ENCODE results near the gene CSF1R.
"Not testable (repeated sequence)": the region's sequence is repeated elsewhere in the genome, so short reads cannot be mapped to it uniquely, and the experiment has no call there.

The CSF1R gene

DNA sequence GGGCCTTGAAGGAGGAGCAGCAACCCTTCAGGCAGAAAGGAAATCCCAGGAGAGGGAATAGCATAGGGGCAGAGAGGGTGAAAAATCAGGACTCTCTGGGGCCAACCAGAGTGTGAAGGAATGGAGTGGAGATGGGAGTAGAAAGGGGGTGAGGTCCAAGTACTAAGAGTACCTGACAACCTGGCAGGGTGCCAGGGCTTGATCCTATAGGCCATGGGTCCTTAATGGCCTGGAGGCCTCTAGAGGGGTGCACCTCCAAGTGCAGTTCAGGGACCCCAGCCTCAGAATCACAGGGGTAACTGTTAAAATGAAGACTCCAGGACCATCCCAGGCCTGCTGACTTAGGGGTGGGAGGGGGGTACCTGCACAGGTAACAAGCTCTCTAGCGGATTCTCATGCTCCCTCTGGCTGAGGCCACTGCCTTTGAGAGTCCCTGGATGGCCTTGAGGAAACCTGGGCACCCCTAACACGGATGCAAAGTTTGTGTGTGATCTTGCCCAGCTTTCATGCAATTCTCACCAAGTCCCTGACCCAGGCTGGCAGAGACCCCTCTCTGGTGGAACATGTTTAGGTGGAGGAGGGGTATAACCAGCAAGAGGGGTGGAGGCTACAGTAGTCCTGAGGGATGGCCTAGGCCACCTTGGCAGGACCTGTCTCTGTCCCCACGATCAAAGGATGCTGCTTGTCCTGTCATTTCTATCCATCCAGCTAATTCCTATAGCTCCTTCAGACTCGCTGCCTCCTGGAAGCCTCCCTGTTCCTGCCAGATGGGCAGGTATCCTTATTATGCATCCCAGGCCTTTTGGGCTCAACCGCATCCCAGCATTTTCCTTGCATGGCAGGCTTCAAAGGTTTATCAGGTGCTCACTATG, 17.6 kb upstream of the CSF1R start:
- no peak for DNase-seq

DNA sequence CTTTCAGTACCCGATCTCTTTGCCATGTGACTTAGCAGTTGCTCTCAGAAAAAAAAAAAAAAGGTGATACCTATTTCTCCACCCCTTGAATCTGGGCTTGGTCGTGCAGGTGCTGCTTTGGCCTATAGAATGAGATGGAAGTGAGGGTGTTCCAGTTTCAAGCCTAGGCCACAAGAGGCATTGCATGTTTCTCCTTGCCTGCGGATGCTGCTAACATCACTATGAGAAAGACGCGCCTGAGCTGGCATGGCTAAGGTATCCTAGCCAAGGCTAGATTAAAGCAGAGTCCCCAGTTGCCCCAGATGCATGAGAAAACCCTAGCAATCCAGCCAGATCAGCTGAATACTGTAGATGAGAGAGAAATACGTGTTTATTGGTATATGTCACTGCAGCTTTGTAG, 14.7 kb upstream of the CSF1R start:
- no peak for DNase-seq

DNA sequence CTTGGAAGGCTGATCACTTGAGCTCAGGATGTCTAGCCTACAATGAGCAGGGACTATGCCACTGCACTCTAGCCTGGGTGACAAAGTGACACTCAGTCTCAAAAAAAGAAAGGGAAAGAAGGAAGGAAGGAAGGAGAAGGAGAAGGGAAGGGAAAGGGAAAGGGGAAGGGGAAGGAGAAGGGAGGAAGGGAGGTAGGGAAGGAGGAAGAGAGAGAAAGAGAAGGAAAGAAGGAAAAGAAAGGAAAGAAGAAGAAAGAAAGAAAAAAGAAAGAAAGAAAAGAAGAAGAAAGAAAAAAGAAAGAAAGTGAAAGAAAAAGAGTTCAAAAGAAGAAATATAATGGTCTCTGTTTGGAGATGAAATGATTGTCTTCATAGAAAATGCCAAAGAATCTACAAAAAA, 10.8 kb upstream of the CSF1R start:
- DNase-seq = no peak

DNA sequence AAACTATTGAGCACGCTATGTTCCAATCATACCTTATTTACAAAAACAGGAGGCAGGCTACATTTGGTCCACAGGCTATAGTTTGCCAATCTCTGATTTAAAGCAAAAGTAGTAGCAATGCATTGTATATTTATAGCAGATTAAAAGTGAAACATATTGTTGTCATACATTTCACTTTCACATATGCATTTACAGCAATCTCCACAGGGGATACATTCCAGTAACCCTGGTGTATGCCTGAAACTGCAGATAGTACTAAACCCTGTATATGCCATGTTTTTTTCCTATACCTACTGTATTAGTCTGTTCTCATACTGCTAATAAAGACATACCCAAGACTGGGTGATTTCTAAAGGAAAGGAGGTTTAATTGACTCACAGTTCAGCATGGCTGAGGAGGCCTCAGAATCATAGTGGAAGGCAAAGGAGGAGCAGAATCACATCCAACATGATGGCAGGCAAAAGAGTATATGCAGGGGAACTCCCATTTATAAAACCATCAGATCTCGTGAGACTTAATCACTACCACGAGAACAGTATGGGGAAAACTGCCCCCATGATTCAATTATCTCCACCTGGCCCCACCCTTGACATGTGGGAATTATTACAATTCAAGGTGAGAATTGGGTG, 5.9 kb upstream of the CSF1R start:
- no peak for DNase-seq

DNA sequence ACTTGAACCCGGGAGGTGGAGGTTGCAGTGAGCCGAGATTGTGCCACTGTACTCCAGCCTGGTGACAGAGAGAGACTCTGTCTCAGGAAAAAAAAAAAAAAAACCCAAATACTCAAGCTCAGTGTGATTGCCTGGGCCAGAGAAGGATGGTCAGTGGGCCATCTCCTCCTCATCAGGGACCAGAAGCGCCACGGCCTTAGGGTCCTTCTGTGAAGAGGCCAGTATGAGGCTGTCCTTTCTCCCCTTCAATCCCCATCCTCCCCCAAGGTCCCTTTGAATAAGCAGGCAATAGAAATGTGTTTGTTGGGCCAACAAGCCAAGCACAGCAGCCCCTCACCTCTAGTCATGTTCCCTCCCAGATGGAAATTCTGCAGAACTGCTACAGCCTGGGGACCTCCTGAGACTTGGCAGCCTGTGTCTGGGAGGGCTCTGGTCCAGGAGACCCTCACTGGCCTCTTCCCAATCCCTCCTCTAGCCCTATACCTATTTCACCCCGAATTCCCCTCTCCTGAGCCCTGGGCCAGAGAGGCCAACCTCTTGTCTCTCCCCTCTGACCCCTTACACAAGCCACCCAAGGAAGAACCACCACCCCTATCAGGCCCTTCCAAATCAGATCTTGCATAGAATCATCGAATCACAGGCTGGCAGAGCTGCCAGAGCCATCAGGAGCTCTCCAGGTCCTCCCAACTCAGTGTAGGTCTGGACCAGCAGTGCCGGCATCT, 1.0 kb downstream of the CSF1R start:
- DNase-seq = no peak

DNA sequence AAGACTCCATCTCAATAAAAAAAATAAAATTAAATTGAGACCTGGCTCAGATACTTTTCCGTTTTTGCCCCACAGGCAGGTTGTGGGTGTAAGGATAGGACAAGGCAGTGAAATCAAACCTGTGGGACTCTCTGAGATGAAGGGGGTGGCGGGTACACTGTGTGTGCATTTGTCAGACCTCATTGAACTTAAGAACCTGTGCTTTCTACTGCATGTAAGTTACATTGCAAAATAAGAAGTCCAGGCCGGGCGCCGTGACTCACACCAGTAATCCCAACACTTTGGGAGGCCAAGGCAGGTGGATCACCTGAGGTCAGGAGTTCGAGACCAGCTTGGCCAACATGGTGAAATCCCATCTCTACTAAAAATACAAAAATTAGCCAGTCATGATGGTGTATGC, 1.6 kb downstream of the CSF1R start:
- DNase-seq = not testable (repeated sequence)

DNA sequence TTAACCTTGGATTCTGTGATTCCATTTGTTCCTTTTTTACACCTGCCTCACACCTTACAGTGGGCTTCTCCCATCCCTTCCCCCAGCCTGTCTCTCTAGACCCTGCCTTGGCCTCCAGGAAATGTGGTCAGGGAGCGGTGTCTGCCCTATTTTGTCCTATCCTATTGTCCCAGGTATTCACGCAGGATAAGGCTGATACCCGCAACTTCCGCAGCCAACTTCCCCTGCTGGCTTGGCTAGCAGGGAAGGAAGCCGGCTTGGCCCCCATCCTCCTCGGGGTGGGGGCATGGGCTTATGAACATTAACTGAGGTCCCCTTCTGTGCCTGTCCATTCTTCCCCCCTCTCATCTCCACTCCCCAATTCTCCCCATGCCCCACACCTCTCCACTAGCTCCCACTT, 3.5 kb downstream of the CSF1R start:
- DNase-seq = no peak

DNA sequence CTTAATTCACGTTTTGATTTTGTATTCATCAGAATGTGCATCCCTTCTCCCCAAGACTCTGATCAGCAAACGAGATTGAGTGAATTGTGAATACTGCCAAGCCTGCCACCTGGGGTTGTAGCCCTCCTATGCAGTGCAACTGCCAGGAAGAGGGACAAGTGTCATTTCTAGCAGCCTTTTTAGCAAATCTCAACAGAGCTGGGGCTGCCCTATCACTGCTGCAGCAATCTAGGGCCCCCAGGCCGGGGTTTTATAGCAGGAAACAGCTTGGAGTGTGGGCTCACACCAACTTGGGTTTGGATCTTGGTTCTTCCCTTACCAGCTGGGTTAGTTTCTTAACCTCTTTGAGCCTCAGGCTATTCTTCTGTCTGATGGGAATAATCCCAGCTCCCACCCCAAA, 4.0 kb downstream of the CSF1R start:
- DNase-seq = no peak

DNA sequence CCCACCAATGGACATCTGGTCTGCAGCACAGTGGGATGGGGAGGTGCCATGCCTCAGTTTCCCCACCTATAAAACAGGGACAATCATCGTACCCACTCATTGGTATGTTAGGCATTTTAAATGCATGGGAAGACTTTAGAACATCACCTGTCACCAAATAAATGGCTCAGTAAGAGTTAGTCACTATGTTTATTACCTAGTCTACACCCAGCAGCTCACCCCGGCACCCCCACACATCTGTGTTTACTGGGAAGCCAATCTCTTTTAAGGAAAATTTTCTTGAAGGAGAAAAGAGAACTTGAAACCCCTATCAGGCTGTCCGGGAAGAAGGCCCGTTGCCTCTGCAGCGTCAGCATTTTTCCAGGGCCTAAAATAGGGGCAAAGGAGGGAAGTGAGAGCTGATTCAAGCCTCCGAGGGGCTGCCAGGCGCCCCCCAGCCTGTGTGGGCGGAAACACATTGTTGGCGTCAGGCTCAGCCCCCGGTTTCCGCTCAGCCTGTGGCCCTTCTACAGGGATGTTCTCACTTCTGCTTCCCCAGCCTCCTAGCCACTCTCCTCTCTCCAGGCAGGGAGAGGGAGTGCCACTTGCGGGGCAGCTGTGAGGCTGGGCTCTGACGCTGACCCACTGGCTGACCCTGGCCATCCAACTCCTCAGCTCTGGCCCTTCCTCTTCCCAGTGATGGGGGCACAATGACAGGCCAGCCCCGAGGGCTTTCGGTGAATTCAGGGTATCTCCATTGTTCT, 4.6 kb downstream of the CSF1R start:
- DNase-seq = no peak

DNA sequence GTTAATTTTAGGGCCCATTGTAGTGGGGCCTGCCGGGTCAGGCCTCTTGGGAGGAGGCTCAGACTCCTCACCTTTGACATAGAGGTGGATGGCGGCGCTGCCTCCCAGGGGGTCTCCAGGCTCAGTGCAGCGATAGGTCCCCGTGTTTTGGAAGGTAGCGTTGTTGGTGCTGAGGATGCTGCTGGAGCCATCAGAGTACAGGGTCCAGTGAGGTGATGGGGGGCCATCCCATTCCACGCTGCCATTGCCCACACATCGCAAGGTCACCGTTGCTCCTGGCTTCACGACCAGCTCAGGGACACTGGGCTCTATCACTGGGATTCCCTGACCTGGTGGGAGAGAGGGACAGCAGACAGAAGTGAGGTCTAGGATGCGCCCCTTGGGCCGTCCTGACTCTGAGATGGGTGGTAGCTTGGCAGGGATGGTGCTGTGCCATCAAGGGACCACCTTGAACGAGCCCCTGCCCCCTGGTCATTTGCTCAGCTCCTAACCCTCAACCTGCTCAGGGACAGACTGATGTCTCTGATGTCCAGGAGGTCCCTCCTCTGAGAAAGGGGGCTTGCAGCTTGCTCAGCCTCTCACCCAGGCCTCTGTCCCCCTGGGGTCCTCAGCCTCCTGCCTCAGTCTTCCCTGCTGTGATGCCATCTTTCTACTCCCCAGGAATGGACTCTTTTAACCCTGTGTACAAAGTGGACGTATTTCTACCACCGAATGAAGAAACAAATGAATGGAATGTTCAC, 5.5 kb downstream of the CSF1R start:
- DNase-seq = no peak

DNA sequence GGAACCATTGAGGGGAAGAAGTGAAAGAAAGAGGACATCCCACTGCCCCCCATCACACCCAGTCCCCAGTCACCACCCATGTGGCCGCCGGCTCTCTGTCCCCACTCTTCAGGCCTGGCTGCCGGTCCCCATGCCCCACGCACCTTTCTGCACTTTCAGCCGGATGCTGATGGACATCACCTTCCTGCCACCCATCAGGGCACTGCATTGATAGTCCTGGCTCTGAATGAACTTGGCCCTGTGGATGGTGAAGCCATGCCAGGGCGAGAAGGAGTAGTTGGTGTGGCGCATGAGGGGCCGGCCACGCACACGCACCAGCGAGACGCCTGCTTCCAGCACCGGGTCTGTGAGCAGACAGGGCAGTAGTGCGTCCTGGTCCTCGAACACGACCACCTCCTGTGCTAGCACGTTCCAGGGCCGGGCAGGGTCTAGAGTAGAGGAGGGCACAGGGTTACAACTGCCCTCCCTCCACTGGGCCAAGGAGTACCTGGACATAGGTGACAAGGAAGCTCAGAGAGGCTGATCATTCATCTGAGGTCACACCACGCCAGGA, 6.4 kb downstream of the CSF1R start:
- no peak for DNase-seq

DNA sequence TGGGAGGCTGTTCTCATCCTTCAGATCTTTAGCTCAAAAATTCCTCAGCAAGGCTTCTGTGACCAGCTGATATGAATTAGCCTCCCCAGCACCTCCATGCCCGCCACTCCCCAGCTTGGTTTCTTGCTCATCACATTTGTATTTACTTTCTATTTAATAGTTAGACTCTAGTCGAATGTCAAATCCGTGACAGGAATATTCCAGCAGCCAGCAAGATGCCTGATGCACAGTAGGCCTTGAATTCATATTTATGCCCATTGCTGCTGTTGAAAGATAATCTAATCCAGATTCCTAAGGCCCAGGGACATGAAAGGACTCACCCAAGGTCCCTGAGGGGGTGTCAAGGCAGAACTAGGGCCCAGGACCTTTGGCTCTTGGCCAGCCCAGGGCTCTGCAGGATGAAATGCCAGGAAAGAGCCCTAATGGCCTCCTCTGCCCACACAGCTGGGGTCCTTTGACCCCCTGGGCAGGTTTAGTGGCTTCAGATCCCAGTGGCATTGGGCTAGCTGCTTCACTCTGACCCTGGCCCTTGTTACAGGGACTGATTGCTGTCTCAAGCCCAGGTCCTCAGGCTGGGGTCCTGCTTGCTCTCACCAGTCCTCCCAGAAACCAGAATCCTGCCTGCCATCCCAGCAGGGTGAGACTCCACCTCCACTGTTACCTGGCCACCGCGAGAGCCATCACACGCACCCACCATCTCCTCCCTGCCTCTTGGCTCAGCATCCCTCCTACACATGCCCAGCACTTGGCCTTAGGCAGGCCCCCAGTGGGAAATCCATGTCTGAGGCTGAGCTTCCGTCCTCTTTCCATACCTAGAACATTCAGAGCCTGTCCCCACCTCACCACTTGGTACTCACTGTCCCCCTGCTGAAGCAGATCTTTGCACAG, 7.3 kb downstream of the CSF1R start:
- no peak for DNase-seq

DNA sequence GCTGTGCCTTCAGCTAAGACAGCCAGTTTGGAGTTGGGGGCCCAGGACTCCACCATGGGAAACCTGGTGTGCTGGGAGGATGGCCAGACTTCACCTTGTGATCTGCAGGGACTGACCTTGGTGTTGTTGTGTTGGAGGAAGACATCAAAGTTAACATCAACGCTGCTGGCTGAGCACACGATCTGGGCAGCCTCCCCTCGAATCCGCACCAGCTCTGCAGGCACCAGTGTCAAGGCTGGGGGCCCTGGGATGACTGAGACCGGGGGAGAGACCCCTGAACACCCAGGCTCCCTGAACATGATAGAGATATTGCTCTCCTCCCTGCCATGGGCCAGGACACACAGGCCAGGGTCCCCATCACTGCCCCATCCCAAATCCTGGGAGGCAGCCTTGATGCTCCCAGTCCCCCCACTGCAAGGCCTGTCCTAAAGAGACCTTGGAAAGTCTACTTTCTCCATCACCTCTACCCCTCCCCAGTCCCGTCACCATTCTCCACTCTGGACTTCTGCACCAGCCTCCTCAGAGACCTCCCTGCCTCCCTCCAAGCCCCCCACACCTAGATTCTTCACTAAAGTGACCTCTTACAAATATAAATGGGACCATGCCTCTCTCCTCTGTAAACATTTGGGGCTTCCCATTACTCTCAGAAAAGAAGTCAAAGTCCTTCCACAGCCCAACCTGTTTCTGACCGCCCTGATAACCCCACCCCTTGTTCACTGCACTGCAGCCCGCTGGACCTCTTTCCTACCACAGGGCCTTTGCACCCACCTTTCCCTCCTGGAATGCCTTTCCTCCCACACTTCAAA, 8.2 kb downstream of the CSF1R start:
- no peak for DNase-seq

DNA sequence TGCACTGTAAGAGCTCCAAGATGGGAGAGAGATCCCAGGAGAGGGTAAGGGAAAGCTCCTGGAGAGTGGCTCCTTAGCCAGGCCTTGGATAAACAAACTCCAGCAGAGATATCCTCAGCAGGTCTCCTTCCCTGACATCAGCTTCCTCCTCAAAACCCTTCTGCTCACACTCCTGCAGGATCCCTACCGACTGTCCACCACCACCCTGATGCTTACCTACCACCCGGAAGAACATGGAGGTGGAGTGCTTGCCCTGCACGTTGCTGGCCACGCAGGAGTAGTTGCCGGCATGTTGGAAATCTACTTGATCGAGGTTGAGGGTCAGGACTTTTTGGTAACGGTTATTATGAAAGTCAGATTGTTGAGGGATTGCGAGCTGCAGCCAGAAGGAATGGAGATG, 9.3 kb downstream of the CSF1R start:
- no peak for DNase-seq

DNA sequence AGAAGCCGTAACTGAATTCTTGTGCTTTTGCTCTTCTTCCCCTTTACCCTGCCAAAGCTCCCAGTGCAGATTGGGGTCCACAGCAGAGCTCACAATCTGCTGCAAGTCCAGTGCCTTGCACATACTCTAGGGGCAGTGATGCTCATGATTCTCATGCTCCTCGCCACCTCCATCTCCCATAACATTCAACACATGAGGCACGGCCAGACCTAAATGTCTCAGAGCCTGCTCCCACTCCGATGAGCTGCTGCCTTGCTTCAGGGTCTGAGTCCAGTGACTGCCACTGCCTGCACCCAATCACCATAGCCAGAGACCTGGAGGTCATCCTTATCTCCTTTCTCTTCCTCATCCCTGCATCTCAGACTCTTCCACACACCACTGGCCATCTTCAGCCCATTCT, 10.5 kb downstream of the CSF1R start:
- no peak for DNase-seq

DNA sequence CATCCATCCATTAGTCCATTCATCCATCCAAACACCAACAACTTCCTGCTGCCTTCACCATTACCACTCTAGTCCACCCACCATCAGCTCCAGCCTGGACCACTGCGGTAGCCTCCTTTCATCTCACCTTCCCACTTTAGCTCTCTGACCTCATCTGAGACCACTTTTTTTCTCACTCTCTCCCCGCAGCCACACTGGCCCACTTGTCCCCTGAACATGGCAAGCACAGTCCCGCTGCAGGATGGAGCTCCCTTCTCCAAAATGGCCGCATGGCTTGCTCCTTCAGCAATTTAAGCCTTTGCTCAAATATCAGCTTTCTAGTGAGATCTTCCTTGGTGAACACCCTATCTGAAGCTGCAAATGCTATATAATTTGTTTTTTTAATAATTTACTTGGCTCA, 11.1 kb downstream of the CSF1R start:
- no peak for DNase-seq

DNA sequence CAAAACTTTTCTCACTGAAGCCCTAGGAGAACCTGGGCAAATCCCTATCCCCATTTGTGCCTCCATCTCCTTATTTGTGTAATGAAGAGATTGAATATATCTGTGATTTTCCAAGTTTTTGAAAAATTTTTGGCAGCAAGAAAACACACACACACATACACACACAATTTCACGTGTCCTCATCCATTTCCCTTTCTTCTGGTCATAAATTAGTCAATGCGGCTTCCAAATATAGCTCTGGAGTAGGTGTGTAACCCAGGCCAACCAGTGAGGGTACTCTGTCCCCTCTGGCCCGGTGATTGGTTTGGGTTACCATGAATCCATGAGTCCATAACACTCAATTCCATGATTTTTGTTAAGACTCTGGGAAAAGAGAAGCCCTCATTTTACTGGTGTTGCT, 12.7 kb downstream of the CSF1R start:
- DNase-seq = no peak

DNA sequence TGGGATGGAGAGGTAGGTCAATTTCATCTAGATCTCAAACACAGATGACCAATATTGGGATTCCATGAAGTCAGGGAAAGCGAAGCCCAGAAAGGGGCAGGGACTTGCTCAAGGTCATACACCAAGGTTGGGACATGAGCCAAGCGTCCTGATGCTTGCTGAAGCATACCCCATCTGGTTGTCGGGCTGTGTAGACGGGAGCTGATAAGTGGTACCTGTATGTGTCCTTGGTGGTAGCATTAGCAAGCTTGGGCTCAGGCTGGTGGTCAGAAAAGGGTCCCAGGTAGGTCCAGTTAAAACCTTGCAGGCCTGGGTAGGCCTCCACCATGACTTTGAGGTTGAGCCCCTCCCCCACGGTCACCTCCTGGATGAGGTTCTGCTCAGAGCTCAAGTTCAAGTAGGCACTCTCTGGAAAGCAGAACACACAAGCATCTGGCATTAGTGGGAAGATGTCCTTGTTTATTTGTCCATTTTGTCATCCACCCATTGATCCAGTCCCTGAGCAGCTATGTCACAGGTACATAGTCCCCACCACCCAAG, 13.2 kb downstream of the CSF1R start:
- no peak for DNase-seq

DNA sequence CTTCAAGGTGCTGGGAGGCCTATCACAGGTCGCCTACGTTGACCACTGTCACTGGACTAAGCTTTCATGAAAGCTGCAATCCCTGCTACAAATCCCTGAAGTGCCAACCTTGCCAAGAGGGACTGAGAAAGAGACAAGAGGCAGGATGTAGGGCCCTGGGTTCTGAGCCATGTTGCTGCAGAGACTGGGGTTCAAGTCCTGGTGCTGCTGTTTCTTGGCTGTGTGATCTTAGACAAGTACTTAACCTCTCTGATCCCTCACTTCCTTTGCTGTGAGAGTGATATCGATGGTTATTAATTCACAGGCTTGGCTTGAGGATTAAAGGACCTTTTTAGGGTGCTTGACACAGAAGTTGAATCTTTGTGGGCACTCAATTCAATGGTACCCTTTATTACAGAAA, 15.5 kb downstream of the CSF1R start:
- DNase-seq = no peak
